ENCODE measurements around the gene RILP. TPM values are rescaled to one million over a fixed set of nuclear protein-coding genes. Genes with fewer than 3 reads are reported as not detected.
"Not testable (repeated sequence)": the region's sequence is repeated elsewhere in the genome, so short reads cannot be mapped to it uniquely, and the experiment has no call there.

Gene RILP
- total RNA-seq, 4 donors from 2014 or later: 11.9 to 26.0 (median 20.1) TPM

DNA sequence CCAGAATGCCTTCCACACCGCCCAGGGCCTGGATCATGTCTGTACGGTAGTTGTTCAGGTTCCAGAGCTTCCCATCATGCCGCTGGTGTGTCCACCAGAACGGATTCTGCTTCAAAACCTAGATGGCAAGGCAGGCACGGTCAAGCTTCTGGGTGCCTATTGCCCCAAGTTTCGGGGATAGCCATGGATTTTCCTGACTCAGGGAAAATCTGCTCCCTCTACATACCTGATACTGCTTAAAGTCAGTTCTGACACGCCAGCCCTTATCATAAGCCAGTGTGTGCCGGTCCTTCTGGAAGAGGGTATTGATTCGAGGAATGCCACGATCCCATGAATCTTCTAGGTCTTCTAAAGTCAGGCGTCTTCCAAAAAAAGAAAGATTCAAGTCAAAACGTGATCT, 11.4 kb upstream of the RILP start:
- H3K36me3 ChIP-seq: peaks cover 96% of the 10 kb centered on the region
- H3K4me3 ChIP-seq: no peak overlapping the region
- DNase-seq (ENCODE audit: low spot score in 2 of 2): no peak
- WGBS: 95% methylated on average over 11 of the region's 12 CpGs
- no peaks in the 10 kb centered on the region for H3K27me3 ChIP-seq
- TF ChIP-seq POLR2AphosphoS5 (IDR thresholded peaks at IDR 0.05): no peak
- TF ChIP-seq POLR2A (IDR thresholded peaks at IDR 0.05): no peak
- H3K4me1 ChIP-seq: no peaks in the 10 kb centered on the region
- no peaks in the 10 kb centered on the region for H3K9me3 ChIP-seq
- H3K27ac ChIP-seq: no peak overlapping the region

- Histone ChIP-seq H3K27me3 (no peaks in the 10 kb centered on the region), H3K4me3 (no peak overlapping the region), H3K27ac (no peak overlapping the region), H3K9me3 (no peaks in the 10 kb centered on the region), H3K4me1 (no peaks in the 10 kb centered on the region), H3K36me3 (peaks cover 100% of the 10 kb centered on the region)
- TF ChIP-seq POLR2AphosphoS5 (IDR thresholded peaks at IDR 0.05): no peak
- TF ChIP-seq POLR2A (IDR thresholded peaks at IDR 0.05): no peak
- no peak for TF ChIP-seq EP300 (IDR thresholded peaks at IDR 0.05)
- TF ChIP-seq, protein P1, sequence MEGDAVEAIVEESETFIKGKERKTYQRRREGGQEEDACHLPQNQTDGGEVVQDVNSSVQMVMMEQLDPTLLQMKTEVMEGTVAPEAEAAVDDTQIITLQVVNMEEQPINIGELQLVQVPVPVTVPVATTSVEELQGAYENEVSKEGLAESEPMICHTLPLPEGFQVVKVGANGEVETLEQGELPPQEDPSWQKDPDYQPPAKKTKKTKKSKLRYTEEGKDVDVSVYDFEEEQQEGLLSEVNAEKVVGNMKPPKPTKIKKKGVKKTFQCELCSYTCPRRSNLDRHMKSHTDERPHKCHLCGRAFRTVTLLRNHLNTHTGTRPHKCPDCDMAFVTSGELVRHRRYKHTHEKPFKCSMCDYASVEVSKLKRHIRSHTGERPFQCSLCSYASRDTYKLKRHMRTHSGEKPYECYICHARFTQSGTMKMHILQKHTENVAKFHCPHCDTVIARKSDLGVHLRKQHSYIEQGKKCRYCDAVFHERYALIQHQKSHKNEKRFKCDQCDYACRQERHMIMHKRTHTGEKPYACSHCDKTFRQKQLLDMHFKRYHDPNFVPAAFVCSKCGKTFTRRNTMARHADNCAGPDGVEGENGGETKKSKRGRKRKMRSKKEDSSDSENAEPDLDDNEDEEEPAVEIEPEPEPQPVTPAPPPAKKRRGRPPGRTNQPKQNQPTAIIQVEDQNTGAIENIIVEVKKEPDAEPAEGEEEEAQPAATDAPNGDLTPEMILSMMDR (IDR thresholded peaks at IDR 0.05): no peak
- WGBS: 93% methylated on average over 9 of the region's 9 CpGs
- DNase-seq (ENCODE audit: low spot score in 2 of 2): no peak
Observed at GRCh38 chr17:1658100-1658499, 8.4 kb upstream of the RILP start.

- DNase-seq (ENCODE audit: low spot score in 2 of 2): no peak
- 94% methylated on average over 14 of the region's 14 CpGs for WGBS
- Histone ChIP-seq H3K4me1 (peaks cover 17% of the 10 kb centered on the region), H3K9me3 (no peaks in the 10 kb centered on the region), H3K27me3 (no peaks in the 10 kb centered on the region), H3K36me3 (peaks cover 84% of the 10 kb centered on the region), H3K4me3 (no peak overlapping the region), H3K27ac (no peak overlapping the region)
- TF ChIP-seq EP300 (IDR thresholded peaks at IDR 0.05) (no peak), POLR2A (IDR thresholded peaks at IDR 0.05) (no peak), POLR2AphosphoS5 (IDR thresholded peaks at IDR 0.05) (no peak)
- TF ChIP-seq, protein P1 (IDR thresholded peaks at IDR 0.05): no peak
Observed at GRCh38 chr17:1653735-1654134, 4.1 kb upstream of the RILP start.

- H3K9me3 ChIP-seq; H3K27ac ChIP-seq; DNase-seq (ENCODE audit: low spot score in 2 of 2); H3K27me3 ChIP-seq; H3K4me3 ChIP-seq: not testable (repeated sequence)
- 89% methylated on average over 7 of the region's 7 CpGs for WGBS
- peaks cover 26% of the 10 kb centered on the region for H3K4me1 ChIP-seq
- peaks cover 74% of the 10 kb centered on the region for H3K36me3 ChIP-seq
Observed at GRCh38 chr17:1652794-1653193, 3.1 kb upstream of the RILP start.

- TF ChIP-seq EP300 (IDR thresholded peaks at IDR 0.05): no peak
- TF ChIP-seq POLR2AphosphoS5 (IDR thresholded peaks at IDR 0.05): no peak
- TF ChIP-seq POLR2A (IDR thresholded peaks at IDR 0.05): no peak
- TF ChIP-seq, protein P1 (IDR thresholded peaks at IDR 0.05): no peak
- DNase-seq (ENCODE audit: low spot score in 2 of 2): no peak
- H3K4me1 ChIP-seq: peaks cover 31% of the 10 kb centered on the region
- no peaks in the 10 kb centered on the region for H3K9me3 ChIP-seq
- peaks cover 62% of the 10 kb centered on the region for H3K36me3 ChIP-seq
- H3K27ac ChIP-seq: no peak overlapping the region
- WGBS: 95% methylated on average over 4 of the region's 4 CpGs
- H3K4me3 ChIP-seq: no peak overlapping the region
- H3K27me3 ChIP-seq: no peaks in the 10 kb centered on the region
Observed at GRCh38 chr17:1651559-1651844, 1.8 kb upstream of the RILP start.

DNA sequence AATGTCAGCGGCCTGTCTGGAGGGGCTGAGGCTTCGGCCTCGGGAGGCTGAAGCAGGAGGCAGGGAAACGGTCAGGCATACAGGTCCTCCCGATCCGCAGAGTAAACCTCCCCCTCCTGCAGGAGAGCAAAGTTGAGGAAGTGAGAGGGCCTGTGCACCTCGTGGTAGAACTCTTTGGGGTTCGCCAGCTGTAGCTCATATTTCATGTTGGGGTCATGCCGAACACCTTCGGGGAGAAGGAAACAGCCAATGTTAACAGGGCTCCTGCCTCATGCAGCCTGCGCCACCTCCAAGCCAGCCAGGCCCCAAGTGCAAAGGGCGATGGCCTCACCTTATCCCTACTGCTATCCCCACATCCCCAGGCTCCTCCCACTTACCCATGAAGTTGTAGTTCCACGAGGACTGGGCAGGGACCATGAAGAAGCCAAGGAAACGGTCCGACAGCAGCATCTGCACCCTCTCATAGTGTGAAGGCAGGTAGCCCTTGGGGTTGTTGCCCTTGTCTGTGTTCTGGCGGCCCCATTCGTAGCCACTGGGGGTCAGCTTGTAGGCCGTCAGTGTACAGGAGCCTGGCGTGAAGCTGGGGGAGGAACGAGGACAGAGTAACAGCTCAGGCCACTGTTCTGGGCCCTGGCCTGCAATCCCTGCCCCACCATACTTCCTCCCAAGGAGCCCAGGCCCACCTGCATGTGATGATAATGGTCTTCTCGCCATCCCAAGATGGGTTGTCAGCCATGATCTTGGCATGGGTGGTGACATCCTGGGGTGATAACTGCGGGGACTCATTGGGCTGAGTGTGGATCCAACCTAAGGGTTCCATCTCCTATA, 1.3 kb upstream of the RILP start:
- TF ChIP-seq, protein P1 (IDR thresholded peaks at IDR 0.05): no peak
- TF ChIP-seq POLR2A (IDR thresholded peaks at IDR 0.05) (no peak), EP300 (IDR thresholded peaks at IDR 0.05) (no peak), POLR2AphosphoS5 (IDR thresholded peaks at IDR 0.05) (no peak)
- peaks cover 36% of the 10 kb centered on the region for H3K4me1 ChIP-seq
- H3K4me3 ChIP-seq: no peak overlapping the region

More for the DNA sequence above, 1.3 kb upstream of the RILP start:
- Histone ChIP-seq H3K9me3 (no peaks in the 10 kb centered on the region), H3K27me3 (no peaks in the 10 kb centered on the region), H3K36me3 (peaks cover 56% of the 10 kb centered on the region), H3K27ac (peak overlapping the region; percentile 99)
- 81% methylated on average over 21 of the region's 22 CpGs for WGBS
- no peak for DNase-seq (ENCODE audit: low spot score in 2 of 2)
